Measurements from ENCODE around the gene MUC5AC.
"Not testable (repeated sequence)": the region's sequence is repeated elsewhere in the genome, so short reads cannot be mapped to it uniquely, and the experiment has no call there.

Gene MUC5AC

GRCh38 chr11:1202154-1202775 lies 44.5 kb downstream of the MUC5AC start:
- in situ Hi-C loops (cut with HindIII; ENCODE audit: low pct_ligation_motif_present, low pct_unique_long_range_greater_than_20kb, low sequenced_read_pairs): no loop called here

GRCh38 chr11:1202776-1203504 lies 45.2 kb downstream of the MUC5AC start:
- peak; percentile 39 for DNase-seq
- in situ Hi-C loops (cut with HindIII; ENCODE audit: low pct_ligation_motif_present, low pct_unique_long_range_greater_than_20kb, low sequenced_read_pairs): no loop called here

More at GRCh38 chr11:1202154-1202775, 44.5 kb downstream of the MUC5AC start:
- no peak for DNase-seq

- no peak for DNase-seq
- in situ Hi-C loops (cut with HindIII; ENCODE audit: low pct_ligation_motif_present, low pct_unique_long_range_greater_than_20kb, low sequenced_read_pairs): no loop called here
Observed at GRCh38 chr11:1203505-1204271, 45.9 kb downstream of the MUC5AC start.

GRCh38 chr11:1204381-1205101 lies 46.8 kb downstream of the MUC5AC start:
- in situ Hi-C loops (cut with HindIII; ENCODE audit: low pct_ligation_motif_present, low pct_unique_long_range_greater_than_20kb, low sequenced_read_pairs): no loop called here
- no peak for DNase-seq

- in situ Hi-C loops (cut with HindIII; ENCODE audit: low pct_ligation_motif_present, low pct_unique_long_range_greater_than_20kb, low sequenced_read_pairs): no loop called here
- no peak for DNase-seq
Observed at GRCh38 chr11:1205121-1205986, 47.6 kb downstream of the MUC5AC start.

- in situ Hi-C loops (cut with HindIII; ENCODE audit: low pct_ligation_motif_present, low pct_unique_long_range_greater_than_20kb, low sequenced_read_pairs): no loop called here
- DNase-seq: no peak
Observed at GRCh38 chr11:1205987-1206331, 48.2 kb downstream of the MUC5AC start.

GRCh38 chr11:1206391-1207271 lies 48.9 kb downstream of the MUC5AC start:
- in situ Hi-C loops (cut with HindIII; ENCODE audit: low pct_ligation_motif_present, low pct_unique_long_range_greater_than_20kb, low sequenced_read_pairs): no loop called here
- DNase-seq: no peak

- no peak for DNase-seq
- in situ Hi-C loops (cut with HindIII; ENCODE audit: low pct_ligation_motif_present, low pct_unique_long_range_greater_than_20kb, low sequenced_read_pairs): no loop called here
Observed at GRCh38 chr11:1207401-1208143, 49.8 kb downstream of the MUC5AC start.

- no peak for DNase-seq
- in situ Hi-C loops (cut with HindIII; ENCODE audit: low pct_ligation_motif_present, low pct_unique_long_range_greater_than_20kb, low sequenced_read_pairs): no loop called here
Observed at GRCh38 chr11:1208144-1208393, 50.3 kb downstream of the MUC5AC start.

- DNase-seq: no peak
- in situ Hi-C loops (cut with HindIII; ENCODE audit: low pct_ligation_motif_present, low pct_unique_long_range_greater_than_20kb, low sequenced_read_pairs): no loop called here
Observed at GRCh38 chr11:1208394-1209261, 50.9 kb downstream of the MUC5AC start.

- DNase-seq: no peak
- in situ Hi-C loops (cut with HindIII; ENCODE audit: low pct_ligation_motif_present, low pct_unique_long_range_greater_than_20kb, low sequenced_read_pairs): no loop called here
Observed at GRCh38 chr11:1209371-1210057, 51.8 kb downstream of the MUC5AC start.

GRCh38 chr11:1211838-1212237 lies 54.1 kb downstream of the MUC5AC start:
- in situ Hi-C loops (cut with HindIII; ENCODE audit: low pct_ligation_motif_present, low pct_unique_long_range_greater_than_20kb, low sequenced_read_pairs): no loop called here
- DNase-seq: no peak

GRCh38 chr11:1215826-1216225 lies 58.1 kb downstream of the MUC5AC start:
- in situ Hi-C loops (cut with HindIII; ENCODE audit: low pct_ligation_motif_present, low pct_unique_long_range_greater_than_20kb, low sequenced_read_pairs); DNase-seq: not testable (repeated sequence)

GRCh38 chr11:1217151-1217550 lies 59.4 kb downstream of the MUC5AC start:
- DNase-seq: no peak
- in situ Hi-C loops (cut with HindIII; ENCODE audit: low pct_ligation_motif_present, low pct_unique_long_range_greater_than_20kb, low sequenced_read_pairs): no loop called here

GRCh38 chr11:1218256-1218787 lies 60.6 kb downstream of the MUC5AC start:
- in situ Hi-C loops (cut with HindIII; ENCODE audit: low pct_ligation_motif_present, low pct_unique_long_range_greater_than_20kb, low sequenced_read_pairs): no loop called here

More at GRCh38 chr11:1218256-1218787, 60.6 kb downstream of the MUC5AC start:
- DNase-seq: no peak
